K562 (cell line): ENCODE results near the gene HOXB5. TPM values are rescaled to one million over a fixed set of nuclear protein-coding genes. Genes with fewer than 3 reads are reported as not detected.
A peak's percentile ranks its signal among the peaks of the same experiment; 100 is the strongest.

ENCODE experiments used
- CBFB ChIP-seq: sonication (generic); formaldehyde crosslinking; IDR thresholded peaks from 2 replicates; pipeline ENCODE4 v1.4.0; 2020; ENCODE audit warnings: mild to moderate bottlenecking, missing genetic modification reagents
- DDX20 ChIP-seq: fragments of 450-650 bp; IDR thresholded peaks from 2 replicates; pipeline ENCODE4 v1.6.1; 2016; ENCODE audit warnings: missing genetic modification characterization, low read depth, mild to moderate bottlenecking, missing compliant biosample characterization, moderate library complexity
- HNRNPUL1 ChIP-seq: fragments of 200-400 bp; formaldehyde crosslinking; IDR thresholded peaks from 2 replicates; pipeline ENCODE4 v1.6.1; 2017; ENCODE audit warnings: low read length
- KAT8 ChIP-seq: fragments of 450-650 bp; IDR thresholded peaks from 2 replicates; pipeline ENCODE4 v1.6.1; 2016; ENCODE audit warnings: low read depth, mild to moderate bottlenecking
- MLX ChIP-seq, 2 experiments: fragments of 450-650 bp in 1 of 2; sonication (generic) in 1 of 2; formaldehyde crosslinking; conservative IDR thresholded peaks; 2 replicates each; pipeline versions ENCODE4 v1.4.0 to v1.8.1; 2020 to 2022; ENCODE audit warnings: mild to moderate bottlenecking in 1 of 2, missing genetic modification reagents in 1 of 2
- PATZ1 ChIP-seq: fragments of 250-450 bp; sonication (Bioruptor Pico); IDR thresholded peaks from 2 replicates; pipeline ENCODE4 v1.5.0; 2020; ENCODE audit warnings: mild to moderate bottlenecking, borderline replicate concordance
- RFX1 ChIP-seq: fragments of 450-650 bp; IDR thresholded peaks from 2 replicates; pipeline ENCODE4 v1.6.1; 2016; ENCODE audit warnings: mild to moderate bottlenecking, moderate library complexity
- STAT5A ChIP-seq: IDR thresholded peaks from 2 replicates; pipeline ENCODE4 v1.6.1; 2012; ENCODE audit warnings: low read length, inconsistent platforms, borderline replicate concordance
- ZBTB8A ChIP-seq: fragments of 450-650 bp; IDR thresholded peaks from 2 replicates; pipeline ENCODE4 v1.6.1; 2018; ENCODE audit warnings: mild to moderate bottlenecking, moderate library complexity; ENCODE audit not compliant: partially characterized antibody
- ZC3H8 ChIP-seq: fragments of 450-650 bp; IDR thresholded peaks from 2 replicates; pipeline ENCODE4 v1.6.1; 2017
- ZFP1 ChIP-seq: fragments of 450-650 bp; formaldehyde crosslinking; IDR thresholded peaks from 2 replicates; pipeline ENCODE4 v1.4.0; 2020; ENCODE audit warnings: mild to moderate bottlenecking, mixed read lengths
- ZNF507 ChIP-seq: conservative IDR thresholded peaks from 2 replicates; pipeline ENCODE4 v1.6.1; 2017; ENCODE audit warnings: missing genetic modification characterization, missing compliant biosample characterization
- ZNF551 ChIP-seq: fragments of 250-450 bp; sonication (Bioruptor Pico); IDR thresholded peaks from 2 replicates; pipeline ENCODE4 v1.5.0; 2021; ENCODE audit warnings: mild to moderate bottlenecking, moderate library complexity
- ZNF583 ChIP-seq: fragments of 250-450 bp; sonication (Bioruptor Pico); IDR thresholded peaks from 2 replicates; pipeline ENCODE4 v1.4.0; 2020
- ZNF589 ChIP-seq: fragments of 200-800 bp; sonication (Bioruptor generic); IDR thresholded peaks from 2 replicates; pipeline ENCODE4 v1.6.1; 2016; ENCODE audit warnings: low read depth, missing genetic modification characterization, missing compliant biosample characterization
- ZNF592 ChIP-seq: fragments of 450-650 bp; IDR thresholded peaks from 2 replicates; pipeline ENCODE4 v1.6.1; 2017; ENCODE audit warnings: antibody characterized with exemption, mild to moderate bottlenecking
- ZNF75A ChIP-seq: fragments of 450-650 bp; formaldehyde crosslinking; IDR thresholded peaks from 2 replicates; pipeline ENCODE4 v1.4.0; 2020; ENCODE audit warnings: mild to moderate bottlenecking
- polyA plus RNA-seq, 8 experiments: library from polyadenylated mRNA; depleted of rRNA in 4 of 8; stranded (reverse) in 5 of 8; unstranded in 3 of 8; fragments of >200 nt; fragmentation: Nextera tagmentation in 2 of 8; fragmentation: Illumina TruSeq in 1 of 8; extraction: Ambion mirVana in 2 of 8; extraction: Trizol in 1 of 8; gene quantifications; 2 replicates each; pipeline versions ENCODE4 v1.2.1 to v1.2.3, GENCODE V29; 2011 to 2014; ENCODE audit warnings: inconsistent platforms in 1 of 8, missing spikeins in 1 of 8
- total RNA-seq, 7 experiments: library from RNA; depleted of rRNA in 6 of 7; stranded (reverse); fragments of >200 nt in 6 of 7; fragmentation: Illumina TruSeq in 2 of 7; extraction: Trizol in 2 of 7; gene quantifications; 2 replicates each; pipeline versions ENCODE4 v1.2.1 to v1.2.3, GENCODE V29; 2011 to 2021; ENCODE audit warnings: low replicate concordance in 1 of 7
- TF ChIP-seq, protein P1 (sequence below), 2 experiments: fragments of 450-650 bp; IDR thresholded peaks; 2 replicates each; pipeline ENCODE4 v1.6.1; 2018; ENCODE audit warnings: mild to moderate bottlenecking in 2 of 2, low read depth in 1 of 2; ENCODE audit not compliant: partially characterized antibody in 2 of 2

The HOXB5 gene
- total and polyA plus RNA-seq, 9 of the 15 experiments (the other 6 are each of a cell fraction or from before 2014, with no cell fraction given): 0.24 to 2.7 (median 0.65) TPM

GRCh38 chr17:48605409-48605919 lies 11.9 kb upstream of the HOXB5 start (continued):
- peak; percentile 23; the same call in 1 of the 2 replicates for TF ChIP-seq ZNF592
- TF ChIP-seq PATZ1: no peak
- TF ChIP-seq ZFP1 (CRISPR knock-in tag): no peak
- TF ChIP-seq CBFB (CRISPR knock-in tag): no peak
- TF ChIP-seq RFX1: no peak
- no peak for TF ChIP-seq MLX (CRISPR knock-in tag; conservative IDR thresholded peaks at IDR 0.05)
- TF ChIP-seq ZNF507 (tag): no peak
- peak; percentile 45; the same call in 1 of the 2 replicates for TF ChIP-seq ZNF589
- TF ChIP-seq STAT5A: no peak
- TF ChIP-seq ZNF551 (CRISPR knock-in tag): no peak
- TF ChIP-seq ZNF75A (CRISPR knock-in tag): no peak
- TF ChIP-seq KAT8: no peak
- no peak for TF ChIP-seq HNRNPUL1
- TF ChIP-seq ZBTB8A: no peak
- no peak for TF ChIP-seq ZC3H8
- TF ChIP-seq DDX20 (tag): no peak
- TF ChIP-seq ZNF583 (CRISPR knock-in tag): no peak
- TF ChIP-seq, protein P1, sequence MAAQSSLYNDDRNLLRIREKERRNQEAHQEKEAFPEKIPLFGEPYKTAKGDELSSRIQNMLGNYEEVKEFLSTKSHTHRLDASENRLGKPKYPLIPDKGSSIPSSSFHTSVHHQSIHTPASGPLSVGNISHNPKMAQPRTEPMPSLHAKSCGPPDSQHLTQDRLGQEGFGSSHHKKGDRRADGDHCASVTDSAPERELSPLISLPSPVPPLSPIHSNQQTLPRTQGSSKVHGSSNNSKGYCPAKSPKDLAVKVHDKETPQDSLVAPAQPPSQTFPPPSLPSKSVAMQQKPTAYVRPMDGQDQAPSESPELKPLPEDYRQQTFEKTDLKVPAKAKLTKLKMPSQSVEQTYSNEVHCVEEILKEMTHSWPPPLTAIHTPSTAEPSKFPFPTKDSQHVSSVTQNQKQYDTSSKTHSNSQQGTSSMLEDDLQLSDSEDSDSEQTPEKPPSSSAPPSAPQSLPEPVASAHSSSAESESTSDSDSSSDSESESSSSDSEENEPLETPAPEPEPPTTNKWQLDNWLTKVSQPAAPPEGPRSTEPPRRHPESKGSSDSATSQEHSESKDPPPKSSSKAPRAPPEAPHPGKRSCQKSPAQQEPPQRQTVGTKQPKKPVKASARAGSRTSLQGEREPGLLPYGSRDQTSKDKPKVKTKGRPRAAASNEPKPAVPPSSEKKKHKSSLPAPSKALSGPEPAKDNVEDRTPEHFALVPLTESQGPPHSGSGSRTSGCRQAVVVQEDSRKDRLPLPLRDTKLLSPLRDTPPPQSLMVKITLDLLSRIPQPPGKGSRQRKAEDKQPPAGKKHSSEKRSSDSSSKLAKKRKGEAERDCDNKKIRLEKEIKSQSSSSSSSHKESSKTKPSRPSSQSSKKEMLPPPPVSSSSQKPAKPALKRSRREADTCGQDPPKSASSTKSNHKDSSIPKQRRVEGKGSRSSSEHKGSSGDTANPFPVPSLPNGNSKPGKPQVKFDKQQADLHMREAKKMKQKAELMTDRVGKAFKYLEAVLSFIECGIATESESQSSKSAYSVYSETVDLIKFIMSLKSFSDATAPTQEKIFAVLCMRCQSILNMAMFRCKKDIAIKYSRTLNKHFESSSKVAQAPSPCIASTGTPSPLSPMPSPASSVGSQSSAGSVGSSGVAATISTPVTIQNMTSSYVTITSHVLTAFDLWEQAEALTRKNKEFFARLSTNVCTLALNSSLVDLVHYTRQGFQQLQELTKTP (IDR thresholded peaks at IDR 0.05; ENCODE audit: low read depth in 1 of 2, partially characterized antibody in 2 of 2): no peak
